Gastroesophageal sphincter (tissue), 3 donors: ENCODE measurements around the gene CCDC172.

ENCODE experiments used
- CTCF ChIP-seq, 4 experiments: fragments of 200-600 bp in 2 of 4; fragments of 450-650 bp in 2 of 4; sonication (generic) in 1 of 4; IDR thresholded peaks; one replicate each; pipeline ENCODE4 v1.5.1; 2017 to 2019; ENCODE audit warnings: antibody characterized with exemption in 4 of 4, mild to moderate bottlenecking in 2 of 4, moderate library complexity in 2 of 4
- EP300 ChIP-seq: sonication (generic); formaldehyde crosslinking; IDR thresholded peaks from one replicate; pipeline ENCODE4 v1.6.1; 2017; ENCODE audit warnings: antibody characterized with exemption, mild to moderate bottlenecking
- POLR2A ChIP-seq, 2 donors: fragments of 450-650 bp; IDR thresholded peaks; one replicate each; pipeline ENCODE4 v1.6.1; 2017; ENCODE audit warnings: antibody characterized with exemption in 2 of 2, mild to moderate bottlenecking in 2 of 2, moderate library complexity in 1 of 2
- POLR2AphosphoS5 ChIP-seq: sonication (generic); formaldehyde crosslinking; IDR thresholded peaks from one replicate; pipeline ENCODE4 v1.6.1; 2017; ENCODE audit warnings: antibody characterized with exemption

- TF ChIP-seq CTCF (IDR thresholded peaks at IDR 0.05) (no peak), EP300 (no peak), POLR2A (IDR thresholded peaks at IDR 0.05) (no peak), POLR2AphosphoS5 (no peak)
Measured at GRCh38 chr10:116398224-116398623, 74.0 kb downstream of the CCDC172 start.
